ENCODE measurements around the gene FOXP1.

The FOXP1 gene

DNA sequence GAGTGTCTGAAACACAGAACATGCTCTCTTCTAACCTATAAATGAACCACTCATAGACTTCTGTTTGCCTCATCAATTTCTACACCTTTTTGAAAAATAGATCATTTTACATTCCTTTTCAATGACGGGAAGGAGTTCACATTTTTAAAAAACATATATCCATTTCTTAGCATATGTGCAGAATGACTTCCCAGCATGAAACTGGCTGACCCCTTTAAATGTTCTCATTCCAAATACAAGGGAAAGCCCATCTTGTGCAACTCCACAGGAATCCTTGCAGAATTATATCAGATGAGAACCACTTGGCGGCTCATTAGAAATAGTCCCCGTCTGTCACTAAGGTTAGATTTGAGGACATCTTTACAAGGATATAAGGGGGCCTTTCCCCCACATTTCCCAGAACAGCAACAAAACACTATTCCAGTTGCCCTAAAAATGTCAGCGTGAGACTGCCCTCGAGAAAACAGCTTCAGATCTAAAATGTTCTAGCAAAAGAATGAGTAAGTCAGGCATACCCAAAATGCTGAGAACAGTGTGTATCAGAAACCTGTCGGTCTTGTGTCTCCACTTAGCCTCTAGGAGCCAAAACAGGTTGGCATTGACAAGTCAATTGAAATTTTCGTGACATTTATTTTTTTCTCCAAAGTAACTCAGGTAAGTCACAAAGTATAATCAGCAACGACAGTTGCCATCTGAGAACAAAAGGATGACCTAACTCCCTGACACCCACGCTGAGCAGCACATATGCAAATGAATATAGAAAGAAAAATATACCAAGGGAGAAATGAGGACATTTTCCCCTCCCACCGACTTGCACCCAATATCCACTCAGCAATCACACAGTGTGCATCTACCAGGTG is 63.1 kb downstream of the FOXP1 start:
- DNase-seq (ENCODE audit: low read depth in 2 of 2), result peak in 1 of 2 donors; percentile 17
- TF ChIP-seq, protein P1, sequence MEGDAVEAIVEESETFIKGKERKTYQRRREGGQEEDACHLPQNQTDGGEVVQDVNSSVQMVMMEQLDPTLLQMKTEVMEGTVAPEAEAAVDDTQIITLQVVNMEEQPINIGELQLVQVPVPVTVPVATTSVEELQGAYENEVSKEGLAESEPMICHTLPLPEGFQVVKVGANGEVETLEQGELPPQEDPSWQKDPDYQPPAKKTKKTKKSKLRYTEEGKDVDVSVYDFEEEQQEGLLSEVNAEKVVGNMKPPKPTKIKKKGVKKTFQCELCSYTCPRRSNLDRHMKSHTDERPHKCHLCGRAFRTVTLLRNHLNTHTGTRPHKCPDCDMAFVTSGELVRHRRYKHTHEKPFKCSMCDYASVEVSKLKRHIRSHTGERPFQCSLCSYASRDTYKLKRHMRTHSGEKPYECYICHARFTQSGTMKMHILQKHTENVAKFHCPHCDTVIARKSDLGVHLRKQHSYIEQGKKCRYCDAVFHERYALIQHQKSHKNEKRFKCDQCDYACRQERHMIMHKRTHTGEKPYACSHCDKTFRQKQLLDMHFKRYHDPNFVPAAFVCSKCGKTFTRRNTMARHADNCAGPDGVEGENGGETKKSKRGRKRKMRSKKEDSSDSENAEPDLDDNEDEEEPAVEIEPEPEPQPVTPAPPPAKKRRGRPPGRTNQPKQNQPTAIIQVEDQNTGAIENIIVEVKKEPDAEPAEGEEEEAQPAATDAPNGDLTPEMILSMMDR (IDR thresholded peaks at IDR 0.05; ENCODE audit: low read depth, low read length), result no peak
- no peak overlapping the region for H3K4me3 ChIP-seq (replicated peaks in 1 of 2; ENCODE audit: low read depth in 2 of 2, low read length in 2 of 2)

DNA sequence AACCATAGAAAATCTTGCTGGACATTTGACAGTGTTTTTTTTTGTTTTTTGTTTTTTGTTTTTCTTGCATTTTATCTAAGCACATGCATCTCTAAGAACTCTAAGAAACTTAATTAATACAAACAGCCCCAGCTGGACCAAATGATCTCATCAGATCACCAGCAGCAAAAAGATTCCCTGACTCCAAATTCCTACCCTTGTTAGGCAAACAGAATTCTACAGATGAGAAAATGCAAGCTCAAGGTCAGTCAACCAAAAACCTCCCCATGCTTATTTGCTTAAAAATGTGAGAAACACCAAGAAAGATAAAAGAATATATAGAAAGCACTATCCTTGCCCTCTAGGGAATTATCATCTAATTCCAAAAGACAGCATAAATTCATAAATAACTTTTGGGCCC is 65.4 kb downstream of the FOXP1 start:
- TF ChIP-seq, protein P1 (IDR thresholded peaks at IDR 0.05; ENCODE audit: low read depth, low read length), result no peak
- DNase-seq (ENCODE audit: low read depth in 2 of 2), result no peak

DNA sequence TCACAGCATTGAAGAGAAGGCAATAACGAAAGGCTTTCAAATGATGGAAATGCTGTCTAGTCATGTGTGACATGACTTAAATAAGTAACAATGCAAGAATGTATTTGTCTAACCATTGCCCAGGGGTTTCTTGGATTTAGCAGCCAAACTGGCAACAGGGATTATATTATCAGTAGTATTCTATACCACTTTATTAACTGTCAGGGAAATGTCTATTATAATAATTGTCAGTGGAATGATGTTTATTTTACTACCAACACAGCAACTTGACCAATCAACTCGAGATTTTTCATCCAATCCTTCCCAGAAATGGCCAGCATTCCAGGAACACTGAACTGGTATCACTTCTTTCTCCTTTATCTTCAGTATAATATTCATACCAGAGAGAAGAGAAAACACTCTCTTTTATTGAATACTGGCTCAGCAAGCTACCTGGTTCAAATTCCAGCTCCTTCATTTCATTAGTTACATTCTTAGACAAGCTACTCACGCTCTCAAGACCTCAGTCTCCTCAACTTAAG is 66.2 kb downstream of the FOXP1 start:
- no peak overlapping the region for H3K4me3 ChIP-seq (replicated peaks in 1 of 2; ENCODE audit: low read depth in 2 of 2, low read length in 2 of 2)
- TF ChIP-seq, protein P1 (IDR thresholded peaks at IDR 0.05; ENCODE audit: low read depth, low read length), result no peak
- DNase-seq (ENCODE audit: low read depth in 2 of 2), result no peak

More for the DNA sequence above, 65.4 kb downstream of the FOXP1 start:
- no peak overlapping the region for H3K4me3 ChIP-seq (replicated peaks in 1 of 2; ENCODE audit: low read depth in 2 of 2, low read length in 2 of 2)

DNA sequence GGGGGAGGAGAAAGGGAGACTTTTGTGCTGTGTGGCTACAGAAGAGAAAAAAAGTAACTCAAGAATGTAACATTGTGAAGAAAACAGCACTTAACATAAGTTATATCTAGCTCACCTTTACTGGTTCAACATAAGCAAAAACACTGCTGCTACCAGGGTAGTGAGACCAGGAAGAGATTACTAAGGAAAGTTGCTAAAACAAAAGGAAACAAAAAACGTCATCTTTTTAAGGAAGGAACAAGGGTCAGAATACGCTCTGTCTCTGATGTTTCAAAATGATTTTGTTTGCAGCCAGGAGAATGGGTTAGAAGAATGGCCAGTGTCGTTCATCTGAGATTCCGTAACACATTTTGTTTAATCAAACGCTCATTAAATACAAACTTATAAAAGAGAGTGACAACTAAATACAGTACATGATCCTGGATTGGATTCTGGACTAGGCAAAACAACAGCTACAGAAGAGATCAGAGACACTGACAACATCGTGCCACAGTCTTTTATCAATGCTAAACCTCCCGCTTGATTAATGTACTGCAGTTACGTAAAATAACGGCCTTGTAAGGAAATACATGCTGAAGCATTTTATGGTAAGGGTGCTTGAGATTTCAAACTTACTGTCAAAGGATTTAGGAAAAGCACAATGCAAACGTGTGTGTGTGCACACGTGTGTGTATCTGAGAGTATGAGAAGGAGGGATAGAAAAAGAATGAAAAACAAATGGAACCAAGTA is 67.7 kb downstream of the FOXP1 start:
- no peak for DNase-seq (ENCODE audit: low read depth in 2 of 2)
- no peak overlapping the region for H3K4me3 ChIP-seq (replicated peaks in 1 of 2; ENCODE audit: low read depth in 2 of 2, low read length in 2 of 2)
- TF ChIP-seq, protein P1 (IDR thresholded peaks at IDR 0.05; ENCODE audit: low read depth, low read length), result no peak

DNA sequence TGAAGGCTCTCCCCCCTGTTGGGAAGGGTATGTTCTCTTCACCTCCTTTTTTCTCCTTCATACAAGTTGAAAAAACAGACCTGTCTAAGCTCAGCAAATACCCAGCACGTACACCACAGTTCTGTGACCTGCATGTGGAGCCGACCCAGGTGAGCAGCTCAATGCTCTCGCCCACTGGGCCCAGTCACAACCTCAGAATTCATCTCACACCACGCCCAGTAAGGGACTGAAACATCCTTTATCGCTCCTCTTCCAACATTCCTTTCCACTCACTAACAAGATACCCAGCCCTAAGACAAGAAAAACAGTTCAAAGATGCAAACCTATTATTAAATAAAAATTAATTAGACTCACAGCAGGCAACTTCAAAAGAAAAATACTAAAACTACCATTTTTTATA is 68.9 kb downstream of the FOXP1 start:
- peak in 1 of 2 donors; percentile 43 for DNase-seq (ENCODE audit: low read depth in 2 of 2)
- H3K4me3 ChIP-seq (replicated peaks in 1 of 2; ENCODE audit: low read depth in 2 of 2, low read length in 2 of 2), result no peak overlapping the region
- TF ChIP-seq, protein P1 (IDR thresholded peaks at IDR 0.05; ENCODE audit: low read depth, low read length), result no peak

DNA sequence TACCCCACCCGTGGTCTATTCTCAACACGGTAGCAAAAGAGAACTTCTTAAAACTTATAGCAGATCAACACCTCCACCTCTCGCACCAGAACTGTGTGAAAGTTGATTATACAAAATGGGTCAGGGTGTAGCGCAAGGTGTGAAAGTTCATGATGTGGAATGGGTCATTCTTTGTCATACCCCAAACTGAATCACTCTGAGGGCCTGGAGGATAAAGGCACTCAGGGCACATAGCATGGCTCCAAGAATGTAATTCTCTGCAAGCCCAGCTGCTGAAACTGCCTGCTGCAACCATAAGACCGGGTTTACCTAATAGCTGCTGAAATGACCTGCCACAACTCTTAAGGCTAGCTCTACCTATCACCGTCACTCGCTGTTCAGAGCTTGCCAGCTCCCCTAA is 70.0 kb downstream of the FOXP1 start:
- no peak for DNase-seq (ENCODE audit: low read depth in 2 of 2)
- TF ChIP-seq, protein P1 (IDR thresholded peaks at IDR 0.05; ENCODE audit: low read depth, low read length), result no peak
- no peak overlapping the region for H3K4me3 ChIP-seq (replicated peaks in 1 of 2; ENCODE audit: low read depth in 2 of 2, low read length in 2 of 2)

Measured in cardiac fibroblast (primary cell).